G401 (cell line): ENCODE results near the gene CCR6. TPM values are rescaled to one million over a fixed set of nuclear protein-coding genes. Genes with fewer than 3 reads are reported as not detected.
"Not testable (repeated sequence)": the region's sequence is repeated elsewhere in the genome, so short reads cannot be mapped to it uniquely, and the experiment has no call there.

Experiments
- DNase-seq: peaks from one replicate; pipeline ENCODE4 v3.0.0-alpha.2; 2015; ENCODE audit warnings: low spot score
- in situ Hi-C: cut with HindIII; loops from 2 replicates; pipeline ENCODE4 v1.10.0; 2016; ENCODE audit warnings: low sequenced_read_pairs, mixed read lengths
- total RNA-seq: library from RNA; depleted of rRNA; stranded (reverse); fragments of >200 nt; shearing (Covaris generic); gene quantifications from 2 replicates; pipeline ENCODE4 v1.2.3, GENCODE V29; 2014; rRNA removed

CCR6 gene
- not detected in 2 replicates for total RNA-seq

DNA sequence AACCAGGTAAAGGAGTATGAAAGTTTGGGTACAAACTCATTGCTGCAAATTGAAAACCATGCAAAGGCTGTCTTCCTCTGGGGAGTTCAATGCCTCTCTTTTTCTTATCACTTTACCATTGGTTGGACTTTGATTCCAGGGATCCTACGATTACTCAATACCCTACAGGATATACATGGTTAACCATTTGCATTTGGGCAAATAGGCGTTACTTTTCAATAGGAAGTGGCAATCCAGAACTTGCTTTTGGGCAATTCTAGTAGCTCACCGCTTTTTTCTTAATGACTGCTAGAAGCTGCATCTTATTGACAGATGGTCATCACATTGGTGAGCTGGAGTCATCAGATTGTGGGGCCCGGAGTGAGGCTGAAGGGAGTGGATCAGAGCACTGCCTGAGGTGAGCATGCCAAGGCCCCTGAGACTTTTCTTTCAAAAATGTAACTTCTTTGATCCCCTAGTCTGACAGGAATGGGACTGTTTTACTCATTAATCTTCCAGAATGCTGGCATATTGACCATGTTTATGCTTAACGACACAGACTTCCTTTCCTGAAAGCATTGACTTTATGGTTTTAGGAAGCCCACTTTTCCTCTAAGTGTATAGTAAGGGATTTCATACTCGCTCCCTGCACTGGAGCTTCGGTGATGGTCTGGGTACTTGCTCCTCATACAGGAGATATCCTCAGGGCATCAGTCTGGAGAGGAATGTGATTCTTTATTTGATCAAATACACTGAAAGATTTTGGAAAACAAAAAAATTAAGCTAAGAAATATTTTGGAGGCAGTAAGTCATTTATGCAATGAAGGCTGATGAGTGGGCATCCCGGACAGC, at the start of gene CCR6:
CCR6 (plus strand) TSS at position 270 of the 831 bp plus-strand sequence. CDS start 13,039 bp downstream, outside the sequence.
- in situ Hi-C loops = no loop called here
- no peak for DNase-seq

DNA sequence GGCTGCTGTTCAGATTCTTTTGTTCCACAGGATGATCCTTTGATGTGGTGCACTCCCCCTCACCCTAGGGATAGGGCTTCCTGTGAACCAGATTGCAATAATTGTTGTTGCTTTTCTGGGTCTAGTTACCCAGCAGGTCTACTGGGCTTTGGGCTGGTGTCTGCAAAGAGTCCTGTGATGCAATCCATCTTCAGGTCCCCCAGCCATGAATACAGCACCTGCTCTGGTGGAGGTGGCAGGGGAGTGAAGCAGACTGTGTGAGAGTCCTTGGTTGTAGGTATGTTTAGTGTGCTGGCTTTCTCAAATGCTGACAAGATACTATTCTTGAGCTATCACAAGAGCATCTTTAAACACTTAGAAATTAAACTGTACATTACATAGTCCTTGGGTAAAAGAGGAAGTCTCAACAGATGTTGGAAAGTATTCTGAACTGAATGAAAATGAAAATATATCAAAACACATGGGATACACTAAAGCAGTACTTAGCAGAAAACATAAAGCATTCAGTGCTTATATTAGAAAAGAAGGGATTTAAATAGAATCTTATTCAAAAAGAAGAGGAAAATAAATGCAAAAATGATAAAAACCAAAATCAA, 49.1 kb upstream of the CCR6 start:
- in situ Hi-C loops = no loop called here
- DNase-seq = no peak

GRCh38 chr6:167077241-167077932, 45.5 kb upstream of the CCR6 start:
- in situ Hi-C loops = no loop called here
- DNase-seq = no peak

- DNase-seq = no peak
- in situ Hi-C loops = no loop called here
Observed at GRCh38 chr6:167078745-167079144, 44.2 kb upstream of the CCR6 start.

GRCh38 chr6:167079853-167080297, 43.0 kb upstream of the CCR6 start:
- no peak for DNase-seq
- in situ Hi-C loops = no loop called here

DNA sequence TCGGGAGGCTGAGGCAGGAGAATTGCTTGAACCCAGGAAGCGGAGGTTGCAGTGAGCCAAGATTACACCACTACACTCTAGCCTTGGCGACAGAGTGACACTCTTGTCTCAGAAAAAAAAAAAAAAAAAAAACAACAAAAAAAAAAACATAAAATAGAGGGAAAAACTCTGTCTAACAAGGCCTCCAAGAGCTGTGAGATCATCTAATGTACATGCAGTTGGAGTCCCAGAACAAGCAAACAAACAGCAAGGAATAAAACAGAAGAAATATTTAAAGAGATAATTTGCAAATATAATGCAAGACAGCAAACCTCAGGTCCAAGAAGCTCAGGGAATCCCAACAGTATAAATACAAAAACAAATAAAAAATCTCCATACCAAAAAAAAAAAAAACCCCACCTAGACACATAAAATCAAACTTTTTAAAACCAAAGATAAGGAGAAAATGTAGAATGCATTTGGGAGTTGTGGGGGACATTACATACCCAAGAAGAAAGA, 35.0 kb upstream of the CCR6 start:
- DNase-seq = no peak
- in situ Hi-C loops = no loop called here

DNA sequence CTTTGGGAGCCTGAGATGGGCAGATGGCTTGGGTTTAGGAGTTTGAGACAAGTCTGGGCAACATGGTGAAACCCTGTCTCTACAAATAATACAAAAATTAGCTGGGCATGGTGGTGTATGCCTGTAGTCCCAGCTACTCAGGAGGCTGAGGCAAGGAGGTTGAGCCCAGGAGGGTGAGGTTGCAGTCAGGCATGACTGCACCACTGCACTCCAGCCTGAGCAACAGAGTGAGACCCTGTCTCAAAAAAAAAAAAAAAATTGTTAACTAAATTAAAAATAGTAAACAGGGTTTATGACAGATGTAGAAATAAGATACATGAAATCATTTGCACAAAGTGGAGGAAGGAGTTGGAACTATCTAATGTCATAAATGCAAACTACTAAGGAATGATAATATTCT, 34.2 kb upstream of the CCR6 start:
- in situ Hi-C loops, DNase-seq: not testable (repeated sequence)

- in situ Hi-C loops = no loop called here
Observed at GRCh38 chr6:167089243-167090142, 33.4 kb upstream of the CCR6 start.

DNA sequence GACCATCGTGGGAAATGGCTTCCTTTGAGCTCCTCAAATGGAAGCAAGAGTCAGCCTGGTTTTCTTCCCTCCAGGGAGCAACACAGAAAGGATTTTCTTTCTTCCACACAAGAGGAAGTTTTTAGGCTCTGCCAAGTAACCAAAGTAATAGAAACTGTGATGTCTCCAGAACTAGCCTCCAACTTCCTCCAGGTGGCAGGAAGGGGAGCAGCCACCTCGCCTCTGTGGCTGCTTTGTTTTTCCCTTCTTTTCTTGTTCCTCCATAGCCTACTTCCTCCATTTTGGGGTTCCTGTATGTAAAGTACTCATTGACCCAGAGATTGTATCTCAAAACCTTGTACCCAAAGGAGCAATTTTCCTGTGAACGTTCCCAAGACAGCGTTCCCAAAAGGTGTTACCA, 32.7 kb upstream of the CCR6 start:
- no peak for DNase-seq
- in situ Hi-C loops = no loop called here

More at GRCh38 chr6:167089243-167090142, 33.4 kb upstream of the CCR6 start:
- no peak for DNase-seq

DNA sequence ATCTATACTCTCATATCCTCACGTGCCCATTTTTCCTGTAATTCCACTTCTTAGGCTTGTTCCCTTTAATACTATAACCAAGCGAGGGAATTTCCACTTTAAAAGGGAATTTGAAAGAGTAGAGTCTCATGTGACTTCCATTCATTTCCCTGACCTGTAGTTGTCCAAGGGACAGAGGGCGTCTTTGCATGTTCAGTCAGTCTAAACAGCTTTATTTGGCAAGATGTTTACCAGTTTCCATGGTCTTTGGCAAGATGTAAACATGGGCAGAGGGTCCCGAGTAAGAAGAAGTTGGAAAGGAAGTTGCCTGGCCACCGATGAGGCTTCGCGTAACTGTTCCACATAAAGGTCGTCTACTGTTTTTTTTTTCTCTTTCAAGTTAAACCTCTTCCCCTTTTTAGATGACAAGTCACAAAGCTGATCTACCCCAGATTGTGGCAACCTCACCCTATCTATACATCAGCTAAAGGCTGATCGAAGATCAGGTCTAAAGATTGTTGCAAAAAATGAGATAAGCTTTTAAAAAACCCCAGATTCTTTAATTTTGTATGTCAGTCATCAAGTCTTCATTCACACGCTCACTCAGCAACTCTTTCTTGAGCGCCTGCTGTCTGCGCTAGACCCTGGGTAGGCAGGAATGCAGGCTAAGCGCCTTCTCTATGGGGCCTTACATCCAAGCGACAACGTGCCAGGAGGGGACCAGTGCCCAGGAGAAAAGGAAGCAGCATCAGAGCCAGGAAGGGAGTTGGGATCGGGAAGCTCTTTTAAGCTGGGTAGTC, 31.7 kb upstream of the CCR6 start:
- in situ Hi-C loops = no loop called here
- no peak for DNase-seq

GRCh38 chr6:167091805-167092107, 31.1 kb upstream of the CCR6 start:
- no peak for DNase-seq

GRCh38 chr6:167092672-167093339, 30.1 kb upstream of the CCR6 start:
- no peak for DNase-seq
- in situ Hi-C loops = no loop called here

More at GRCh38 chr6:167091805-167092107, 31.1 kb upstream of the CCR6 start:
- in situ Hi-C loops = no loop called here

GRCh38 chr6:167093406-167093921, 29.4 kb upstream of the CCR6 start:
- DNase-seq = no peak
- in situ Hi-C loops = no loop called here

DNA sequence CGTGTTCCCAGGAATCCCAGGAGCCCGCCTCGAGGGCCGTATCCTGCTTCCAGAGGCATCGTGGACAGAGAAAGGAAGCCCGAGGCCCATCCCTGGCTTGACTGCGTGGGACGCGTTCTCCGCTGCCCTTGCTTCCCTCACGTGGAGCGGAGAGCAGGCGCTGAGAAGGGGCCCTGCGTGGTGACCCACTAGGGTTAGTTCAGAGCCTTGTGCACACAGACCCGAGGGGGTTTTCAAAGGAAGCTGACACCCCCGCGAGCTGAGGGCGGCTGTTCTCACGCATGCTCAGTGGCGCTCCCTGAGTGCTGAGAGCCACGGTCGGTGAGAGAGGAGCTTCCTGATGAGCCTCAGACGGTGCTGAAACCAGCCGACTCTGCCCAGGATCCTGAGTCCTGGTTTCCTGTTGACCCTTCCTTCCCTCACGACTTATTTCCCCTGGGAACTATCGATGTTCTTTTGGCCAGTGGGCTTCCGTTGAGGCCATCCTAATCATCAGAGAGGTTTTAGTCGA, 28.9 kb upstream of the CCR6 start:
- in situ Hi-C loops = no loop called here

GRCh38 chr6:167094436-167094819, 28.5 kb upstream of the CCR6 start:
- in situ Hi-C loops = no loop called here
- no peak for DNase-seq

More for the DNA sequence above, 28.9 kb upstream of the CCR6 start:
- DNase-seq = no peak

GRCh38 chr6:167094820-167095637, 27.9 kb upstream of the CCR6 start:
- in situ Hi-C loops = no loop called here
- DNase-seq = no peak

DNA sequence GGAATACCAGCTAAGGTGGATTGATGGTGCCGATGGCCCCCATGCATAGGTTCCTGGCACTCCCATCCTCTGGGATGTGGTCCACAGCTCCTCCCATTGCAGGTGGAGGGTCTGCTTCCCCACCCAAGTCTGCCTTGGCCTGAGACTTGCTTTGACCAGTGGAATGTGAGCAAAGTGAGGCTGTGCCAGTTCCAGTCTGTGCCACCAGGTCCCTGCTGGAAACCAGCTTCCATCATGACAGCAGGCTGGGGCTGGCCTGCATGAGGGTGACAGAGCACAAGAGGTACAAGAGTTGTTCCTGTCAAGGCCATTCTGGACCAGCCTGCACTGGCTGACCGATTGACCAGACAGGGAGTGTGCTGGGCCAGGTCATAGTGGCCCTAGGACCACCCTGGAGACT, 27.0 kb upstream of the CCR6 start:
- DNase-seq = no peak
- in situ Hi-C loops = no loop called here
